ENCODE results near the gene RAD51.
A peak's percentile ranks its signal among the peaks of the same experiment; 100 is the strongest.

RAD51 gene

GRCh38 chr15:40722354-40722753 lies 27.4 kb downstream of the RAD51 start:
- no peak for DNase-seq

GRCh38 chr15:40722934-40723333 lies 28.0 kb downstream of the RAD51 start:
- DNase-seq = no peak

GRCh38 chr15:40723919-40724318 lies 28.9 kb downstream of the RAD51 start:
- DNase-seq = no peak

DNA sequence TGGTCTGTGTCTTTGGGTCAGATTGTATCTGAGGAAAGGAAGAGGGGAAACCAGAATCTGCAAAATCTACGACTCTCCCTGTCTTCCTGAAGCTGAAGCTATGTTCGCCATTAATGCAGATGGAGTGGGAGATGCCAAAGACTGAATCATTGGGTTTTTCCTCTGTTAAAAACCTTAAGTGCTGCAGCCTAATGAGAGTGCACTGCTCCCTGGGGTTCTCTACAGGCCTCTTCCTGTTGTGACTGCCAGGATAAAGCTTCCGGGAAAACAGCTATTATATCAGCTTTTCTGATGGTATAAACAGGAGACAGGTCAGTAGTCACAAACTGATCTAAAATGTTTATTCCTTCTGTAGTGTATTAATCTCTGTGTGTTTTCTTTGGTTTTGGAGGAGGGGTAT lies 36.1 kb downstream of the RAD51 start:
- no peak for DNase-seq

- no peak for DNase-seq
Observed at GRCh38 chr15:40736575-40736974, 41.6 kb downstream of the RAD51 start.

DNA sequence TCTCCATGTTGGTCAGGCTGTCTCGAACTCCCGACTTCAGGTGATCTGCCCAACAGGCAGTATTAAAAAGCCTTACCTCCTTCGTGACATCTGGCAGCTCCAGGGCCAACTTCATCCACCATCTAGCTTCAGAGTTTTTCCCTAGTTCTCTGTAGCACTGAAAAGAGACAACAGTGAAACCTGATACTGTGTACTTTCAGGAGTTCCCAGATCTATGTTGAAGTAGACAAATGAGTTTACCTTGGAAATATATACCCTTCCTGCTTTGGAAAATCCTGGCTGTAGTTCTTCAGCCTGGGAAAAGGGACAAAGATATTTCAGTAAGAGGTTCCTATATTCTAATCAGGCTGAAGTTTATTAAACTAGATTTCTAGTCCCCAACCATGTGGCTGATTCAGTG lies 42.1 kb downstream of the RAD51 start:
- no peak for DNase-seq

DNA sequence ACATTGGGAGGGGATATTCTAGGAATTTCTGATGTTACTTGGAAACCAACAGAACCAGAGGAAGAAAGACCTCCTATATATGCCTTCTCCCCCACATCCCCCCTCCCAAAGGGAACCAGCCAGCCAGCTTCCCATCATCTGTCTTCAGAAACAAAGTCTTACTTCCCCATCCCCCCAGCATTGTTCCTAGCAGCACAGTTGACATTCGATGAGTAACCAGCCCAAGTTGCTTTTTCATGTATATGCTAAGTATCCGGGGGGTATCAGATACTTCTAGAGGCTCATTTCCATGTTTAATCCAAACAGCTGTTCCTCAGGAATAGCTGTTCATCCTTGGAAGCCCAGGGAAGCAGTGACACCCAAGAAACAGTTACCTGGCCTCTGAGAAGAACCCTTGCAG lies 44.1 kb downstream of the RAD51 start:
- DNase-seq = no peak

DNA sequence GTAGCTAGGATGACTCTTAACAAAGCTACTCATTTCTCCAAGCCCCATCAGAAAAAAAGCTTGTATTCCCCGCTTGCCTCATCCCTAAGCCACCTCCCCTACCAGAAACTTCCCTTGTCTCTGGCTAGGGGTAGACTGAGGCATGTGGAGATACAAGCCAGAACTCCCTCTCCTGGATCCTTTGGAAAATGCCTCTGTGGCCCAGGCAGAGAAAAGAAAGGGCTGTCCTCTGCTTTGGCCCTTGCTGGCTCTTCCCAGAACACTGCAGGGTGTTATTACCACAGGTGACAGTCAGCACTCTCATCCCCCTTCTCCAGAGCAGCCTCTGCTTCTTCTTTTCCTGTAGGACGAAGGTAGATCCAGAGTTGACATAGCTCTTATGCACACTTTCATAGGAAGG lies 44.9 kb downstream of the RAD51 start:
- no peak for DNase-seq

- DNase-seq = no peak
Observed at GRCh38 chr15:40743485-40743901, 48.5 kb downstream of the RAD51 start.

- no peak for DNase-seq
Observed at GRCh38 chr15:40743921-40744814, 49.2 kb downstream of the RAD51 start.

GRCh38 chr15:40744815-40745152 lies 49.8 kb downstream of the RAD51 start:
- DNase-seq = no peak

DNA sequence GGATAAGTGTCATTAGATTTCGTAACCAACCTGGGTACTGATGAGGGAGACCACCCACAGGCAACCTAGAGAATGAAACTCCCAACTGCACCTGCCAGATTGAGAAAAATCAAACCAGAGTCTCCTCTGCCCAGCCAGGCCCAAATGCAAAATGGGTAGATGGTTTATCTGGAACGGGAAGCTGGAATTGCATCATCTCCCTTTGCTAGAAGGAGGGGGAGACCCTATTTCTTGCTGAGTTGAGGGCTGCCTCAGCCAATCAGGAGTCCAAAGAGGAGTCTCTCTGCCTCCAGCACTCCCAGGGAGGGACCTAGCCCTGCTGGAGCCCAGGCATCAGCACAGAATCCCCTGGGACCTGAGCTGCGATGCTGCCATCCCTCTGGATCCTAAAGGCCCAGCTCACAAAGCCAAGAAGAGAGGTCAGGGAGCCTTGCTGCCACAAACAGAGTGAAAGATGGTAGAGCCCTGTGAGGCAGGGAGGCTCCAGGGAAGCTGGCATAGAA lies 52.0 kb downstream of the RAD51 start:
- DNase-seq = no peak

GRCh38 chr15:40747685-40748631 lies 53.0 kb downstream of the RAD51 start:
- no peak for DNase-seq

DNA sequence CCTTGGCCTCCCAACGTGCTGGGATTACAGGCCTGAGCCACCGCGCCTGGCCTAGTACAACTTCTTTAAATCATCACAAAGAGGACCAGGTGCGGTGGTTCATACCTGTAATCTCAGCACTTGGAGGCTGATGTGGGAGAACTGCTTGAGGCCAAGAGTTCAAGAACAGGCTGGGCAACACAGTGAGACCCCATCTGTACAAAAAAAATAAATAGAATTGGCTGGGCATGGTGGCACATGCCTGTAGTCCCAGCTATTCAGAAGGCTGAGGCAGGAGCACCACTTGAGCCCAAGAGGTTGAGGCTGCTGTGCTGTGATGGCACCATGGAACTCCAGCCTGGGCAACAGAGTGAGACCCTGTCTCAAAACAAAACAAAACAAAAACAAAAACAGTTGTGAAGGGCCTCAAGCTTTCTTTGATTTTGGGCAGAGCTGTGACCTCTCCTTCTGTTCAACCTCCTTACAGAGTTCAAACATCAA lies 54.2 kb downstream of the RAD51 start:
- no peak for DNase-seq

- no peak for DNase-seq
Observed at GRCh38 chr15:40750885-40751284, 55.9 kb downstream of the RAD51 start.

GRCh38 chr15:40751745-40752144 lies 56.8 kb downstream of the RAD51 start:
- DNase-seq = no peak

DNA sequence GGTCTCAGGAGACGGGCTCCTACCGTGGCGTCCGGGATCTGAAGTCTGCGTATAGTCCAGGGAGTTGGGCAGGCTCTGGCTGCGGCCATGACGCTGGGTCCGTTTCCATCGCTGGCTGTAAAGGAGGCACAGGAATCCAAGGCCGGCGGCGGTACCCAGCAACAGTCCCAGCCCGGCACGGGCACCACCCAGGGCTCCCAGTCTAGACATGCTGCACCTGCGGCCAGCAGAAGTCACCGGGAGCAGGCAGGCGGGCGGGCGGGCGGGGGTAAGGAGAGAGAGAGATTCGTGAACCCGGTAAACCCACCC lies 59.6 kb downstream of the RAD51 start:
- DNase-seq = peak in 5 of 51 donors; percentile 20 to 47 (median 41)

DNA sequence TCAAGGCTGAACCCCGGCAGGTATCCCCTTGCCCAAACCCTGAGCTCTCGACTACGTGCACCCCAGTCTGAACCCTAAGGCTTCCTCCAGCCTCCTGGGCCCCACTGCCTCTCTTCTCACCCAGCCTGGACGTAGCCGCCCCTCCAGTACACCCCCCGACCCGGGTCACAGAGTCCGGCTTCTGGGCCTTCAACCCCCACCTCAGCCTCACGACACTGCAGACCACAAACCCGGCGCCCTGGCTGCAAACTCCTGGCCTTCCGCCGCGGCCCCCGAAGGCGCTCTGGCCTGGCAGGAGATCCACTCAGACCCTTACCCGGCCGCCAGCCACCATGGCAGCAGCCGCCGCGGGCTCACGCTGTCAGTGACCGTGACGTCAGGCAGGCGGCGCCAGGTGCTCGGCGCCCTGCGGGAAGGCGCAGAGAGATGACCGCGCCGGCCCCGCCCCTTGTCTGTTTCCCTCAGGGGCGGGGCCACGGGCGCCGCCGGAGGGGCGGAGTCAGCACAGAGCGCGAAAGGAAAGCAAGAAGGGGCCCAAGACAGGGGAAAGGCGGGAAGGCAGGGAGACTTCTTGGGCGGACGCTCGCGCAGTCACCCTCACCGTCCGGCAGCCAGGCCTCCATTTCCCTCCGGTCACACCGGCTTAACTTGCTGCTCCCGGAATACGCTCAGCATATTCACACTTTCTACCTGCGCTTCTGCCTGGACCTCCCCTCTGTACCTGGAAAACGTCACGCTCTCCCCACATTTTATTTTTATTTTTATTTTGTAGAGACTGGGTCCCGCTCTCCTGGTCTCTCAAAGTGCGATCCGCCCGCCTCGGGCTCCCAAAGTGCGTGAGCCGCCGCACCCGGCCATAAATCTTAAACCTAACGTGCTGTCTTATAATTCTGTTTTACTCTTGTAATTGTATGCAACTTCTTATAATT lies 60.2 kb downstream of the RAD51 start, which contains the start of gene RMDN3:
Gene RMDN3 (minus strand): TSS at position 372 of the 929 bp plus-strand sequence. CDS start 471 bp downstream, outside the sequence.
- DNase-seq = peak in 50 of 51 donors; percentile 34 to 95 (median 82)

- no peak for DNase-seq
Observed at GRCh38 chr15:40755812-40756208, 60.8 kb downstream of the RAD51 start.

DNA sequence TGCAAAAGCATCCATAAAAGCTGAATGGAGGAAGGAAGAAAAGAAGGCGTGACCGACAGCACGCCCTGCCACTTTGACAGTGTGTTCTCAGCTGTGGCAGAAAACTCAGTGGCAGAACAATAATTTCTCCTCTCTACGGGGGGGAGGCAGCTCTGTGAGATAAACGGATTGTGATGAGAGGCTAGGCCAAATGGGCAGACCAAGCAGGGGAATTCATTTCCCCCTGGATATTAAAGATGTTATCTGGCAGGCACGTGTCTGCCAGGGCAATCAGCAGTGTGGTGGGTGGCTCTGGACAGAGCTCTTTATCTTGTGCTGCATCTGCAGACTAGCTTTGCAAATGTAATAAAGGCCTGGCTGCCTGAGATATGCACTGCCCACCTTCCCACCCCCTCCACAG lies 62.0 kb downstream of the RAD51 start:
- DNase-seq = no peak

GRCh38 chr15:40759961-40760360 lies 65.0 kb downstream of the RAD51 start:
- DNase-seq = no peak
